GM12878 (cell line): Measurements from ENCODE around the gene HIP1. TPM values are rescaled to one million over a fixed set of nuclear protein-coding genes. Genes with fewer than 3 reads are reported as not detected.

Experiments used
- ATAC-seq: fragments of 200-7000 bp; cut with Tn5 transposase; 3 replicates; pipeline ENCODE4 v1.9.1; 2020; ENCODE audit warnings: mild to moderate bottlenecking, moderate library complexity
- BruUV-seq: library from RNA; stranded (reverse); fragments of 400-500 nt; replicated peaks from 2 replicates; lab custom pipeline; 2021; lab: Mats Ljungman, UMichigan
- CTCF ChIA-PET: fragments of 300-600 bp; sonication (Branson Sonifier 250); formaldehyde crosslinking; extraction: SDS; loops from one replicate; lab custom pipeline; 2021; ENCODE audit warnings: inconsistent platforms; lab: Yijun Ruan, JAX
- POLR2A ChIA-PET: fragments of 350-600 bp; formaldehyde crosslinking; extraction: SDS; loops from one replicate; lab custom pipeline; 2021; ENCODE audit warnings: inconsistent platforms; lab: Charles Lee
- RAD21 ChIA-PET: fragments of 300-600 bp; sonication (Branson Sonifier 250); formaldehyde crosslinking; loops from one replicate; lab custom pipeline; 2023; ENCODE audit warnings: antibody characterized with exemption; ENCODE audit not compliant: unreplicated experiment; lab: Charles Lee
- SMC1A ChIA-PET: fragments of 300-600 bp; sonication (Branson Sonifier 250); formaldehyde crosslinking; loops from one replicate; lab custom pipeline; 2023; ENCODE audit not compliant: unreplicated experiment, uncharacterized antibody; lab: Charles Lee
- DNase-seq: peaks from one replicate; pipeline ENCODE4 v3.0.0-alpha.2; 2011; ENCODE audit warnings: low read depth, low spot score
- FAIRE-seq: peaks from 3 replicates; lab custom pipeline; 2011; peaks lifted over from hg19 to GRCh38; lab: Jason Lieb, UNC
- H2AFZ ChIP-seq: 2 replicates; pipeline ENCODE4 v1.6.0; 2011; ENCODE audit warnings: low read depth, low read length, control low read depth; ENCODE audit not compliant: control insufficient read depth
- H3K27ac ChIP-seq: 2 replicates; pipeline ENCODE4 v1.5.1; 2011; ENCODE audit warnings: control low read depth; ENCODE audit not compliant: control insufficient read depth, insufficient read depth
- H3K27me3 ChIP-seq, 2 experiments: replicated peaks in 1 of 2; 2 replicates each; pipeline versions ENCODE4 v1.6.0 to v1.6.1; 2011; ENCODE audit warnings: low read length in 1 of 2; ENCODE audit not compliant: control insufficient read depth in 2 of 2, insufficient read depth in 2 of 2
- H3K36me3 ChIP-seq, 2 experiments: 2 replicates each; pipeline ENCODE4 v1.5.1; 2011; ENCODE audit warnings: low read length in 1 of 2; ENCODE audit not compliant: control insufficient read depth in 2 of 2, insufficient read depth in 2 of 2
- H3K4me1 ChIP-seq: 2 replicates; pipeline ENCODE4 v1.6.1; 2011; ENCODE audit warnings: mild to moderate bottlenecking, low read length, moderate library complexity, mixed read lengths; ENCODE audit not compliant: control insufficient read depth, insufficient read depth
- H3K4me2 ChIP-seq: 2 replicates; pipeline ENCODE4 v1.6.0; 2011; ENCODE audit warnings: control low read depth; ENCODE audit not compliant: control insufficient read depth, insufficient read depth
- H3K4me3 ChIP-seq: fragments of 200-600 bp; sonication (generic); 2 replicates; pipeline ENCODE4 v1.5.1; 2016
- H3K79me2 ChIP-seq: 2 replicates; pipeline ENCODE4 v1.6.0; 2011; ENCODE audit warnings: low read length; ENCODE audit not compliant: control insufficient read depth, insufficient read depth
- H3K9ac ChIP-seq: 2 replicates; pipeline ENCODE4 v1.8.0; 2011; ENCODE audit warnings: low read length, control low read depth, mixed read lengths; ENCODE audit not compliant: control insufficient read depth, insufficient read depth
- H3K9me3 ChIP-seq: replicated peaks from 3 replicates; pipeline ENCODE4 v1.5.1; 2011; ENCODE audit warnings: mild to moderate bottlenecking, low read length; ENCODE audit not compliant: control insufficient read depth, insufficient read depth
- H4K20me1 ChIP-seq: 2 replicates; pipeline ENCODE4 v1.6.0; 2011; ENCODE audit not compliant: control insufficient read depth, insufficient read depth
- ATF7 ChIP-seq: fragments of 450-650 bp; IDR thresholded peaks from 2 replicates; pipeline ENCODE4 v1.6.1; 2016; ENCODE audit warnings: low read depth, mild to moderate bottlenecking
- CBX5 ChIP-seq: sonication (generic); IDR thresholded peaks from 2 replicates; pipeline ENCODE4 v1.6.1; 2016; ENCODE audit warnings: low read depth, moderate library complexity, mild to moderate bottlenecking, inconsistent platforms
- EP300 ChIP-seq, 2 experiments: fragments of 150-350 bp in 1 of 2; IDR thresholded peaks; 2 replicates each; pipeline ENCODE4 v1.6.1; 2011 to 2012; ENCODE audit warnings: low read depth in 2 of 2, low read length in 2 of 2, borderline replicate concordance in 1 of 2, improper control_type of control experiment in 1 of 2, inconsistent platforms in 1 of 2; ENCODE audit not compliant: control insufficient read depth in 1 of 2
- FOXM1 ChIP-seq: IDR thresholded peaks from 2 replicates; pipeline ENCODE4 v1.6.1; 2012; ENCODE audit warnings: low read depth, mild to moderate bottlenecking, inconsistent platforms, low read length, moderate library complexity
- RBBP5 ChIP-seq: fragments of 200-600 bp; sonication (generic); conservative IDR thresholded peaks from 2 replicates; pipeline ENCODE4 v1.6.1; 2016
- USF2 ChIP-seq: IDR thresholded peaks from 2 replicates; pipeline ENCODE4 v1.6.1; 2011; ENCODE audit warnings: low read depth, low read length, improper control_type of control experiment, borderline replicate concordance
- YY1 ChIP-seq: IDR thresholded peaks from 2 replicates; pipeline ENCODE4 v1.6.1; 2011; ENCODE audit warnings: low read depth, mild to moderate bottlenecking, low read length
- ZNF384 ChIP-seq: IDR thresholded peaks from 2 replicates; pipeline ENCODE4 v1.6.1; 2012; ENCODE audit warnings: low read depth, mild to moderate bottlenecking, low read length, improper control_type of control experiment, borderline replicate concordance
- ZNF592 ChIP-seq: fragments of 450-650 bp; IDR thresholded peaks from 2 replicates; pipeline ENCODE4 v1.6.1; 2017; ENCODE audit warnings: mild to moderate bottlenecking, moderate library complexity
- ZNF622 ChIP-seq: fragments of 450-650 bp; IDR thresholded peaks from 2 replicates; pipeline ENCODE4 v1.6.1; 2017; ENCODE audit warnings: mild to moderate bottlenecking, inconsistent platforms
- WGBS: methylation state at CpG from one replicate; pipeline ENCODE4 v1.1.6; 2016; ENCODE audit warnings: low lambda C conversion rate; ENCODE audit not compliant: insufficient replicate concordance, insufficient coverage; ENCODE audit errors: missing lambda C conversion rate; 5-methylcytosine and 5-hydroxymethylcytosine counted together
- in situ Hi-C: fragments of 300-500 bp; cut with MboI; formaldehyde crosslinking; loops from 9 replicates; pipeline ENCODE4 v1.14.3; 2018; ENCODE audit warnings: mixed read lengths
- intact Hi-C: fragments of 100-400 bp; cut with micrococcal nuclease; formaldehyde crosslinking; loops from one replicate; pipeline ENCODE4 v1.14.2; 2022; ENCODE audit not compliant: unreplicated experiment
- polyA plus RNA-seq, 11 experiments: library from polyadenylated mRNA; depleted of rRNA in 4 of 11; unstranded in 6 of 11; stranded (reverse) in 5 of 11; fragments of >200 nt; fragmentation: Nextera tagmentation in 4 of 11; fragmentation: Illumina TruSeq in 1 of 11; extraction: Ambion mirVana in 4 of 11; extraction: Trizol in 1 of 11; gene quantifications; 1 replicate in 1 of 11; 2 replicates in 10 of 11; pipeline versions ENCODE4 v1.2.1 to v1.2.3, GENCODE V29; 2011 to 2016; ENCODE audit warnings: inconsistent platforms in 2 of 11, missing spikeins in 2 of 11, low read depth in 1 of 11
- total RNA-seq, 4 experiments: library from RNA; depleted of rRNA in 3 of 4; stranded (reverse); fragments of >200 nt in 3 of 4; fragmentation: Illumina TruSeq in 1 of 4; extraction: Trizol in 1 of 4; gene quantifications; 2 replicates each; pipeline versions ENCODE4 v1.2.1 to v1.2.3, GENCODE V29; 2013 to 2021

HIP1 gene
- total and polyA plus RNA-seq, 10 of the 15 experiments (the other 5 are each of a cell fraction or from before 2014, with no cell fraction given) = 1.2 to 9.7 (median 3.2) TPM

DNA sequence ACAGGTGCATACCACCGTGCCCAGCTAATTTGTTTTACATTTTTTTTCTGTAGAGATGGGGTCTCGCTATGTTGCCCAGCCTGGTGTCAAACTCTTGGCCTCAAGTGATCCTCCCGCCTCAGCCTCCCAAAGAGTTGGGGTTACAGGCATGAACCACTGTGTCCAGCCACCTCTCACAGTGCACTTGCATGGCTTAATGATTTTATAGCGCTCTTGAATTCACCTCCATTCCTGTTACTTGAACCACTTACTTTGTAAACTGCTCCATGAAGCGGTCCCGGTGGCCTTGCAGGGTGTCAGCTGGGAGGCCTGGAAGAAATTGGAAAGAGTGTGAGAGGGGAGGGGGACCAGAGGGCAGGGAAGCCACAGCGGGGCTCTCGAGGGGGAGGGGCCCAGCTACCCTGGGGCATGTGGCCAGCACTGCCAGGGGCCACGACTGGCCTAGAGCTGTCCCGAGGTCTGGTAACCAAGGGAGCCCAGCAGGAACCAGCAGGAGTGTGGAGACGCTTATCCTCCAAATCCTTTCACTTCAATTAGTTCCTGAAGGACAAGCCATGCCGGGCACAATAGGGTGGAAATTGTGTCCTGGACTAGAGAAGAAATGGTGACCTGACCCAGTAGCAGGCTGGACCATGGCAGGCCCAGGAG, 170.7 kb downstream of the HIP1 start:
- POLR2A ChIA-PET = no interaction called here
- no peaks in the 10 kb centered on the region for H4K20me1 ChIP-seq
- ATAC-seq = no peak

More for the DNA sequence above, 170.7 kb downstream of the HIP1 start:
- intact Hi-C loops = no loop called here
- TF ChIP-seq ZNF384 (no peak), ZNF592 (no peak), YY1 (no peak), RBBP5 (no peak), FOXM1 (no peak), ZNF622 (no peak), EP300 (IDR thresholded peaks at IDR 0.05; ENCODE audit: borderline replicate concordance in 1 of 2, control insufficient read depth in 1 of 2, low read depth in 2 of 2, low read length in 2 of 2) (no peak), CBX5 (no peak), ATF7 (no peak), USF2 (no peak)
- ChIA-PET RAD21 (no interaction called here), SMC1A (no interaction called here), CTCF (no interaction called here)
- Histone ChIP-seq H3K9me3 (no peaks in the 10 kb centered on the region; the same call in 2 of the 3 replicates), H3K27ac (no peak overlapping the region), H3K9ac (no peak overlapping the region), H3K4me1 (no peaks in the 10 kb centered on the region), H3K79me2 (no peaks in the 10 kb centered on the region), H3K36me3 (no peaks in the 10 kb centered on the region), H2AFZ (no peak overlapping the region), H3K4me2 (no peak overlapping the region), H3K27me3 (no peaks in the 10 kb centered on the region), H3K4me3 (no peak overlapping the region)
- no TSS peak for BruUV-seq
- in situ Hi-C loops = no loop called here
- FAIRE-seq = no peak
- 90% methylated on average over 12 of the region's 12 CpGs for WGBS
- DNase-seq = no peak
